GM18508 (cell line): ENCODE data around the gene KAT2B.

Experiments used
- ATAC-seq: cut with Tn5 transposase; IDR thresholded peaks from one replicate; pipeline ENCODE4 v1.9.1; 2021; ENCODE audit warnings: moderate number of reproducible peaks; ENCODE audit not compliant: insufficient read depth, unreplicated experiment

KAT2B gene

GRCh38 chr3:20194793-20195460 is 154.7 kb downstream of the KAT2B start:
- no peak for ATAC-seq

- no peak for ATAC-seq
These were observed 157.5 kb downstream of the KAT2B start for GRCh38 chr3:20197775-20198174.

- no peak for ATAC-seq
These were observed 160.9 kb downstream of the KAT2B start for GRCh38 chr3:20201143-20201542.
